NB4 (cell line): ENCODE measurements around the gene KIAA0040.

Experiments used
- CTCF ChIP-seq: IDR thresholded peaks from one replicate; pipeline ENCODE4 v1.5.1; 2012; ENCODE audit warnings: low read depth, low read length
- MAX ChIP-seq: IDR thresholded peaks from 2 replicates; pipeline ENCODE4 v1.6.1; 2011; ENCODE audit warnings: low read depth, low read length
- MYC ChIP-seq: IDR thresholded peaks from 2 replicates; pipeline ENCODE4 v1.6.1; 2011; ENCODE audit warnings: low read depth, low read length
- POLR2A ChIP-seq: IDR thresholded peaks from 2 replicates; pipeline ENCODE4 v1.6.1; 2011; ENCODE audit warnings: mild to moderate bottlenecking; ENCODE audit not compliant: insufficient read length; ENCODE audit errors: extremely low read depth

- TF ChIP-seq CTCF (no peak), MYC (no peak), POLR2A (no peak), MAX (no peak)
These were observed 11.8 kb upstream of the KIAA0040 start for GRCh38 chr1:175204330-175204729.
